ENCODE results near the gene SOX6. TPM values are rescaled to one million over a fixed set of nuclear protein-coding genes. Genes with fewer than 3 reads are reported as not detected.

The SOX6 gene
- total RNA-seq, 1 experiment from 2014 or later, result 5.1 TPM

DNA sequence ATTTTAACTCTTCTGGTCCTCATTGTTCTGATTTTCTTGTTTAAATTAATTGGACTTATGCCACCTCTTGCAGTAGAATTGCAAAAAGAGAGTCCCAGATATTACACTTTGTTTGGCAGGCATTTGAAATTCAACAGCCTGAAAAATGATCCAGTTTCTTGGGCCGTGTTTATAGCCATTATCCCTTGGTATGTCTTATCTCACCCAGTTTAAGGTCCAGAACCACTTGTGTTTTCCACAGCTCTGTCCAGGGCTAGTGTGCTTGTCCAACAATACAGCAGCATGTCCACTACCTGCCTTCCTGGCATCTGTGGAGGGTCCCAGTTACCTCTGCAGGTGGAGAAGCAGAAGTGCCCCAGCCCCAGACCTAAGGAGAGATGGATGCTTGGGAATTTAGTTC is 397.4 kb downstream of the SOX6 start:
- intact Hi-C loops (cut with micrococcal nuclease; ENCODE audit: unreplicated experiment), result no loop called here
- BruUV-seq (replicated peaks), result no TSS peak
- TF ChIP-seq, protein P1, sequence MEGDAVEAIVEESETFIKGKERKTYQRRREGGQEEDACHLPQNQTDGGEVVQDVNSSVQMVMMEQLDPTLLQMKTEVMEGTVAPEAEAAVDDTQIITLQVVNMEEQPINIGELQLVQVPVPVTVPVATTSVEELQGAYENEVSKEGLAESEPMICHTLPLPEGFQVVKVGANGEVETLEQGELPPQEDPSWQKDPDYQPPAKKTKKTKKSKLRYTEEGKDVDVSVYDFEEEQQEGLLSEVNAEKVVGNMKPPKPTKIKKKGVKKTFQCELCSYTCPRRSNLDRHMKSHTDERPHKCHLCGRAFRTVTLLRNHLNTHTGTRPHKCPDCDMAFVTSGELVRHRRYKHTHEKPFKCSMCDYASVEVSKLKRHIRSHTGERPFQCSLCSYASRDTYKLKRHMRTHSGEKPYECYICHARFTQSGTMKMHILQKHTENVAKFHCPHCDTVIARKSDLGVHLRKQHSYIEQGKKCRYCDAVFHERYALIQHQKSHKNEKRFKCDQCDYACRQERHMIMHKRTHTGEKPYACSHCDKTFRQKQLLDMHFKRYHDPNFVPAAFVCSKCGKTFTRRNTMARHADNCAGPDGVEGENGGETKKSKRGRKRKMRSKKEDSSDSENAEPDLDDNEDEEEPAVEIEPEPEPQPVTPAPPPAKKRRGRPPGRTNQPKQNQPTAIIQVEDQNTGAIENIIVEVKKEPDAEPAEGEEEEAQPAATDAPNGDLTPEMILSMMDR (conservative IDR thresholded peaks at IDR 0.05), result no peak
- no peak for TF ChIP-seq EZH2 (IDR thresholded peaks at IDR 0.05; ENCODE audit: low read depth)
- no peaks in the 10 kb centered on the region for H3K9me2 ChIP-seq (ENCODE audit: insufficient read depth)
- no peaks in the 10 kb centered on the region for H3K27me3 ChIP-seq (ENCODE audit: insufficient read depth, low read depth)
- H3F3A ChIP-seq (ENCODE audit: insufficient read depth, low read depth), result no peaks in the 10 kb centered on the region
- H3K36me3 ChIP-seq (ENCODE audit: low read depth), result no peaks in the 10 kb centered on the region
- CTCF ChIA-PET, result no interaction called here
- H4K20me1 ChIP-seq (ENCODE audit: insufficient read depth), result no peaks in the 10 kb centered on the region
- H3K4me2 ChIP-seq, result no peak overlapping the region
- no peak overlapping the region for H3K4me3 ChIP-seq
- no peaks in the 10 kb centered on the region for H3K79me2 ChIP-seq (ENCODE audit: low read depth)
- H3K27ac ChIP-seq, result no peak overlapping the region
- no peak for DNase-seq
- H3K4me1 ChIP-seq (replicated peaks; ENCODE audit: insufficient read depth), result 0 out of 2 replicates have a peak, but pooled peaks cover 1% of the 10 kb centered on the region
- no peaks in the 10 kb centered on the region for H3K9me3 ChIP-seq (ENCODE audit: insufficient read depth, low read depth)
- POLR2A ChIA-PET (ENCODE audit: unreplicated experiment), result no interaction called here
- no peak overlapping the region for H2AFZ ChIP-seq

DNA sequence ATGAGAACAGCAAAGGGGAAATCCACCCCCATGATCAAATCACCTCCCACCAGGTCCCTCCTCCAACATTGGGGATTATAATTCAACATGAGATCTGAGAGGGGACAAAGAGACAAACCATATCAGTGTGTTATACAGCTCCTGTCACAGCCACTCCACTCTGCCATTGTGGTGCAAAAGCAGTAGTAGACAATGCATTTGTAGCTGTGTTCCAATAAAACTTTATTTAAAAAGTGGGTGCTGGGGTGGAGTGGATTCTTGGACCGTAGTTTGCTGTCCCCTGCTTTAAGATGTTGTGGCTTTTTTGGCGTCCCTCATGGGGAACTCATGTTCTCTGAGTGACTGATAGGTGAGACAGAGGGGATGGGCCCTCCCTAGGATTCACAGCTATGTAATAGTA is 399.1 kb downstream of the SOX6 start:
- no peak for DNase-seq
- intact Hi-C loops (cut with micrococcal nuclease; ENCODE audit: unreplicated experiment), result no loop called here
- Histone ChIP-seq H4K20me1 (ENCODE audit: insufficient read depth) (no peaks in the 10 kb centered on the region), H3K36me3 (ENCODE audit: low read depth) (no peaks in the 10 kb centered on the region), H3K4me2 (no peak overlapping the region), H3F3A (ENCODE audit: insufficient read depth, low read depth) (no peaks in the 10 kb centered on the region), H3K4me3 (no peak overlapping the region), H3K27me3 (ENCODE audit: insufficient read depth, low read depth) (no peaks in the 10 kb centered on the region), H3K9me2 (ENCODE audit: insufficient read depth) (no peaks in the 10 kb centered on the region), H3K9me3 (ENCODE audit: insufficient read depth, low read depth) (no peaks in the 10 kb centered on the region), H3K27ac (no peak overlapping the region), H2AFZ (no peak overlapping the region), H3K79me2 (ENCODE audit: low read depth) (no peaks in the 10 kb centered on the region), H3K4me1 (replicated peaks; ENCODE audit: insufficient read depth) (no peaks in the 10 kb centered on the region)
- CTCF ChIA-PET, result no interaction called here
- POLR2A ChIA-PET (ENCODE audit: unreplicated experiment), result no interaction called here
- BruUV-seq (replicated peaks), result no TSS peak
- no peak for TF ChIP-seq EZH2 (IDR thresholded peaks at IDR 0.05; ENCODE audit: low read depth)
- TF ChIP-seq, protein P1 (conservative IDR thresholded peaks at IDR 0.05), result no peak

- Histone ChIP-seq H3K4me3 (no peak overlapping the region), H3K27me3 (ENCODE audit: insufficient read depth, low read depth) (no peaks in the 10 kb centered on the region), H3K79me2 (ENCODE audit: low read depth) (no peaks in the 10 kb centered on the region), H3K4me1 (replicated peaks; ENCODE audit: insufficient read depth) (no peaks in the 10 kb centered on the region), H2AFZ (no peak overlapping the region), H3K27ac (no peak overlapping the region), H3K9me3 (ENCODE audit: insufficient read depth, low read depth) (no peaks in the 10 kb centered on the region), H3F3A (ENCODE audit: insufficient read depth, low read depth) (no peaks in the 10 kb centered on the region), H3K9me2 (ENCODE audit: insufficient read depth) (no peaks in the 10 kb centered on the region), H3K4me2 (no peak overlapping the region), H4K20me1 (ENCODE audit: insufficient read depth) (no peaks in the 10 kb centered on the region), H3K36me3 (ENCODE audit: low read depth) (no peaks in the 10 kb centered on the region)
- TF ChIP-seq, protein P1 (conservative IDR thresholded peaks at IDR 0.05), result no peak
- TF ChIP-seq EZH2 (IDR thresholded peaks at IDR 0.05; ENCODE audit: low read depth), result no peak
- intact Hi-C loops (cut with micrococcal nuclease; ENCODE audit: unreplicated experiment), result no loop called here
- ChIA-PET POLR2A (ENCODE audit: unreplicated experiment) (no interaction called here), CTCF (no interaction called here)
- BruUV-seq (replicated peaks), result no TSS peak
- no peak for DNase-seq
Observed at GRCh38 chr11:15956302-15956701, 400.0 kb downstream of the SOX6 start.
